H9 (cell line): Measurements from ENCODE around the gene TMEM127. TPM values are rescaled to one million over a fixed set of nuclear protein-coding genes. Genes with fewer than 3 reads are reported as not detected.

ENCODE experiments used
- DNase-seq: peaks from one replicate; pipeline ENCODE4 v3.0.0-alpha.2; 2017
- H2AFZ ChIP-seq: one replicate; pipeline ENCODE4 v1.6.1; 2013; ENCODE audit warnings: mild to moderate bottlenecking, low read length, control low read depth, moderate library complexity
- H2AK5ac ChIP-seq: 2 replicates; pipeline ENCODE4 v1.6.1; 2013; ENCODE audit warnings: low read length, control low read depth, mixed read lengths; ENCODE audit not compliant: insufficient read length
- H2BK120ac ChIP-seq: one replicate; pipeline ENCODE4 v1.6.1; 2013; ENCODE audit warnings: low read depth, mild to moderate bottlenecking, low read length, control low read depth, inconsistent platforms; ENCODE audit not compliant: poor library complexity, severe bottlenecking
- H2BK12ac ChIP-seq: 2 replicates; pipeline ENCODE4 v1.6.1; 2013; ENCODE audit warnings: low read length, control low read depth, mixed read lengths, low read depth; ENCODE audit not compliant: insufficient read length
- H2BK15ac ChIP-seq: 2 replicates; pipeline ENCODE4 v1.6.1; 2013; ENCODE audit warnings: low read depth, low read length, control low read depth
- H2BK20ac ChIP-seq: one replicate; pipeline ENCODE4 v1.6.1; 2013; ENCODE audit warnings: low read depth, mild to moderate bottlenecking, low read length, control low read depth, inconsistent platforms; ENCODE audit not compliant: poor library complexity, severe bottlenecking
- H2BK5ac ChIP-seq: 2 replicates; pipeline ENCODE4 v1.6.1; 2013; ENCODE audit warnings: low read length, control low read depth, mixed read lengths; ENCODE audit not compliant: insufficient read length
- H3K14ac ChIP-seq: 2 replicates; pipeline ENCODE4 v1.6.1; 2013; ENCODE audit warnings: low read length, control low read depth; ENCODE audit not compliant: insufficient read depth
- H3K18ac ChIP-seq: 2 replicates; pipeline ENCODE4 v1.6.1; 2013; ENCODE audit warnings: low read depth, mild to moderate bottlenecking, mixed read lengths, low read length, control low read depth; ENCODE audit not compliant: insufficient read length
- H3K23ac ChIP-seq: 2 replicates; pipeline ENCODE4 v1.6.1; 2013; ENCODE audit warnings: low read length, control low read depth, mixed read lengths, low read depth; ENCODE audit not compliant: insufficient read length
- H3K23me2 ChIP-seq: 2 replicates; pipeline ENCODE4 v1.6.1; 2013; ENCODE audit warnings: low read depth, mild to moderate bottlenecking, mixed read lengths, low read length, control low read depth; ENCODE audit not compliant: insufficient read length, poor library complexity, severe bottlenecking
- H3K27ac ChIP-seq: 2 replicates; pipeline ENCODE4 v1.5.1; 2013; ENCODE audit warnings: low read length, control low read depth, mixed read lengths, low read depth; ENCODE audit not compliant: insufficient read length
- H3K27me3 ChIP-seq: 2 replicates; pipeline ENCODE4 v1.6.1; 2013; ENCODE audit warnings: low read length, control low read depth, inconsistent platforms; ENCODE audit not compliant: insufficient read depth
- H3K4ac ChIP-seq: 2 replicates; pipeline ENCODE4 v1.6.1; 2013; ENCODE audit warnings: low read depth, mild to moderate bottlenecking, control low read depth, inconsistent platforms, low read length, moderate library complexity
- H3K4me1 ChIP-seq: 2 replicates; pipeline ENCODE4 v1.6.1; 2013; ENCODE audit warnings: low read length, control low read depth, inconsistent platforms; ENCODE audit not compliant: insufficient read depth
- H3K4me2 ChIP-seq: 2 replicates; pipeline ENCODE4 v1.6.1; 2013; ENCODE audit warnings: low read length, control low read depth, mixed read lengths; ENCODE audit not compliant: insufficient read length, insufficient read depth
- H3K56ac ChIP-seq: 2 replicates; pipeline ENCODE4 v1.6.1; 2013; ENCODE audit warnings: low read depth, mild to moderate bottlenecking, mixed read lengths, low read length, control low read depth; ENCODE audit not compliant: insufficient read length
- H3K79me1 ChIP-seq: 2 replicates; pipeline ENCODE4 v1.6.1; 2013; ENCODE audit warnings: low read depth, mild to moderate bottlenecking, moderate library complexity, low read length, control low read depth, inconsistent platforms; ENCODE audit not compliant: insufficient read depth, poor library complexity, severe bottlenecking
- H3K79me2 ChIP-seq: 2 replicates; pipeline ENCODE4 v1.6.1; 2013; ENCODE audit warnings: low read length, control low read depth, inconsistent platforms; ENCODE audit not compliant: insufficient read depth
- H3K9ac ChIP-seq: 2 replicates; pipeline ENCODE4 v1.6.1; 2013; ENCODE audit warnings: low read length, control low read depth, mixed read lengths; ENCODE audit not compliant: insufficient read length; ENCODE audit errors: extremely low read depth
- H3K9me3 ChIP-seq: one replicate; pipeline ENCODE4 v1.6.1; 2013; ENCODE audit warnings: low read depth, low read length, inconsistent platforms; ENCODE audit not compliant: control insufficient read depth
- H3T11ph ChIP-seq: one replicate; pipeline ENCODE4 v1.6.1; 2013; ENCODE audit warnings: mild to moderate bottlenecking, low read length, control low read depth, inconsistent platforms
- H4K20me1 ChIP-seq: one replicate; pipeline ENCODE4 v1.6.1; 2013; ENCODE audit not compliant: control insufficient read depth, insufficient read length, insufficient read depth
- H4K5ac ChIP-seq: 2 replicates; pipeline ENCODE4 v1.6.1; 2013; ENCODE audit warnings: low read depth, mild to moderate bottlenecking, mixed read lengths, low read length, control low read depth; ENCODE audit not compliant: insufficient read length
- H4K8ac ChIP-seq: replicated peaks from 2 replicates; pipeline ENCODE4 v1.6.1; 2013; ENCODE audit warnings: low read length, control low read depth, mixed read lengths, low read depth; ENCODE audit not compliant: insufficient read length
- H4K91ac ChIP-seq: 2 replicates; pipeline ENCODE4 v1.6.1; 2013; ENCODE audit warnings: low read depth, mild to moderate bottlenecking, moderate library complexity, mixed read lengths, low read length, control low read depth; ENCODE audit not compliant: insufficient read length
- H3K27ac Mint-ChIP-seq, 3 experiments: 2 replicates in 2 of 3; 3 replicates in 1 of 3; pipeline ENCODE4 v1.8.0; 2020 to 2021; ENCODE audit warnings: mixed read lengths in 3 of 3, mild to moderate bottlenecking in 1 of 3, moderate library complexity in 1 of 3
- H3K27me3 Mint-ChIP-seq: 2 replicates; pipeline ENCODE4 v1.8.0; 2021; ENCODE audit warnings: low read depth, mild to moderate bottlenecking, moderate library complexity, mixed read lengths
- H3K36me3 Mint-ChIP-seq, 3 experiments: 2 replicates in 2 of 3; 3 replicates in 1 of 3; pipeline ENCODE4 v1.8.0; 2020 to 2021; ENCODE audit warnings: low read depth in 3 of 3, mixed read lengths in 3 of 3; ENCODE audit not compliant: insufficient read depth in 1 of 3
- H3K4me1 Mint-ChIP-seq, 2 experiments: 2 replicates each; pipeline ENCODE4 v1.8.0; 2020; ENCODE audit warnings: mixed read lengths in 2 of 2
- H3K4me3 Mint-ChIP-seq, 2 experiments: 2 replicates in 1 of 2; 3 replicates in 1 of 2; pipeline ENCODE4 v1.8.0; 2020 to 2021; ENCODE audit warnings: mild to moderate bottlenecking in 2 of 2, mixed read lengths in 2 of 2, moderate library complexity in 1 of 2
- H3K9me3 Mint-ChIP-seq, 2 experiments: 2 replicates in 1 of 2; 3 replicates in 1 of 2; pipeline ENCODE4 v1.8.0; 2020; ENCODE audit warnings: mild to moderate bottlenecking in 2 of 2, mixed read lengths in 2 of 2, moderate library complexity in 1 of 2
- WGBS: extraction: QIAGEN DNeasy Blood & Tissue Kit; methylation state at CpG from one replicate; pipeline ENCODE4 v1.1.7; 2013; ENCODE audit warnings: missing lambda C conversion rate, low lambda C conversion rate, mixed read lengths; ENCODE audit not compliant: insufficient read length; ENCODE audit errors: extremely low coverage; 5-methylcytosine and 5-hydroxymethylcytosine counted together
- total RNA-seq: library from RNA; stranded (reverse); gene quantifications from 2 replicates; pipeline ENCODE4 v1.2.1, GENCODE V29; 2021
- TF ChIP-seq, protein P1 (sequence below): fragments of 200-600 bp; sonication (generic); conservative IDR thresholded peaks from 3 replicates; pipeline ENCODE4 v1.8.0; 2021; ENCODE audit warnings: antibody characterized with exemption, mild to moderate bottlenecking

The TMEM127 gene
- total RNA-seq, 1 experiment from 2014 or later: 30.1 TPM

DNA sequence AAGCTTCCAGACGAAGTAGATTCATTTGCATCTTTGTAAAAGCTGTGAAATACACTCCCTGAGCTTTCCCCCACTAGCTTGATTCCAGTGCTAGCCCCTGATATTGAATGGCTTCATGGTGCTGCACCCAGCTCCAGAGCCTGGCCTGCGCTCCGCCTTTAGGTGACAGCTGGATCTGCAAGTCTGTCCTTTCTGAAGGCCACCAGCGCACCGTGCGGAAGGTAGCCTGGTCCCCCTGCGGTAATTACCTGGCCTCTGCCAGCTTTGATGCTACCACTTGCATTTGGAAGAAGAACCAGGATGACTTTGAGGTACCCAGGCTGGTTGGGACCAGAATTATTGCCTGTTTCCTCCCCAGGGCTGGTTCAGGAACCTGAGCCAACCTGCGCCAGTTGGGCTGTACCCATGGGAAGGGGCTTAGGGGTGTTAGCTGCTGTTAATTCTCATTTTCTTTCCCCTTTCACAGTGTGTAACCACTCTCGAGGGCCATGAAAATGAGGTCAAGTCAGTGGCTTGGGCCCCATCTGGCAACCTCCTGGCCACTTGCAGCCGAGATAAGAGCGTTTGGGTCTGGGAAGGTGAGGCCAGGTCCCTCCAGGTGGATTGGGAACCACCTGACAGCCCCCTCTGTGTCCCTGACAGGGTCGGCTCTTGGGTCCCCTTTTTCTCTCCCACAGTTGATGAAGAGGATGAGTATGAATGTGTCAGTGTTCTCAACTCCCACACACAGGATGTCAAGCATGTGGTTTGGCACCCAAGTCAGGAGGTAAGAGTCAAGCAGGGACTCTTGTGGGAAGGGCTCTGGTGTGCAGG lies 1.6 kb upstream of the TMEM127 start:
- Histone ChIP-seq H2BK120ac (no peak overlapping the region), H3K9me3 (no peaks in the 10 kb centered on the region), H2BK20ac (no peak overlapping the region), H2AK5ac (no peak overlapping the region), H3K56ac (no peak overlapping the region), H3K27ac (no peak overlapping the region), H4K5ac (no peak overlapping the region), H3K4me1 (no peaks in the 10 kb centered on the region), H3K23ac (no peak overlapping the region), H4K8ac (no peak overlapping the region), H3K4me2 (peak overlapping the region; percentile 74), H3K79me1 (peaks cover 5% of the 10 kb centered on the region), H3K4ac (no peak overlapping the region), H3K27me3 (no peaks in the 10 kb centered on the region), H2BK5ac (no peak overlapping the region), H3K9ac (no peak overlapping the region), H3K14ac (no peak overlapping the region), H2BK12ac (no peak overlapping the region), H3K18ac (no peak overlapping the region), H4K20me1 (no peaks in the 10 kb centered on the region), H4K91ac (no peak overlapping the region), H2AFZ (no peak overlapping the region), H2BK15ac (no peak overlapping the region), H3K23me2 (peaks cover 5% of the 10 kb centered on the region), H3T11ph (no peak overlapping the region), H3K79me2 (no peaks in the 10 kb centered on the region; the same call in 1 of the 2 replicates)
- Mint-ChIP-seq H3K27ac (no peak overlapping the region), H3K27me3 (no peaks in the 10 kb centered on the region), H3K36me3 (peaks cover 17 to 37% (median 37%) of the 10 kb centered on the region in 3 experiments; a peak in 6 of 7 replicates), H3K4me3 (peak overlapping the region; percentile 97 to 99), H3K4me1 (peaks cover 15 to 19% of the 10 kb centered on the region in 2 experiments), H3K9me3 (no peaks in the 10 kb centered on the region)
- TF ChIP-seq, protein P1, sequence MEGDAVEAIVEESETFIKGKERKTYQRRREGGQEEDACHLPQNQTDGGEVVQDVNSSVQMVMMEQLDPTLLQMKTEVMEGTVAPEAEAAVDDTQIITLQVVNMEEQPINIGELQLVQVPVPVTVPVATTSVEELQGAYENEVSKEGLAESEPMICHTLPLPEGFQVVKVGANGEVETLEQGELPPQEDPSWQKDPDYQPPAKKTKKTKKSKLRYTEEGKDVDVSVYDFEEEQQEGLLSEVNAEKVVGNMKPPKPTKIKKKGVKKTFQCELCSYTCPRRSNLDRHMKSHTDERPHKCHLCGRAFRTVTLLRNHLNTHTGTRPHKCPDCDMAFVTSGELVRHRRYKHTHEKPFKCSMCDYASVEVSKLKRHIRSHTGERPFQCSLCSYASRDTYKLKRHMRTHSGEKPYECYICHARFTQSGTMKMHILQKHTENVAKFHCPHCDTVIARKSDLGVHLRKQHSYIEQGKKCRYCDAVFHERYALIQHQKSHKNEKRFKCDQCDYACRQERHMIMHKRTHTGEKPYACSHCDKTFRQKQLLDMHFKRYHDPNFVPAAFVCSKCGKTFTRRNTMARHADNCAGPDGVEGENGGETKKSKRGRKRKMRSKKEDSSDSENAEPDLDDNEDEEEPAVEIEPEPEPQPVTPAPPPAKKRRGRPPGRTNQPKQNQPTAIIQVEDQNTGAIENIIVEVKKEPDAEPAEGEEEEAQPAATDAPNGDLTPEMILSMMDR: peak; percentile 56
- DNase-seq: peak; percentile 51
- WGBS: no CpG with 5 or more reads among the region's 12 CpGs
